ENCODE measurements around the gene UBE2L6. TPM values are rescaled to one million over a fixed set of nuclear protein-coding genes. Genes with fewer than 3 reads are reported as not detected.

Gene UBE2L6
- polyA plus RNA-seq, 1 donor from 2014 or later = 88.0 TPM

DNA sequence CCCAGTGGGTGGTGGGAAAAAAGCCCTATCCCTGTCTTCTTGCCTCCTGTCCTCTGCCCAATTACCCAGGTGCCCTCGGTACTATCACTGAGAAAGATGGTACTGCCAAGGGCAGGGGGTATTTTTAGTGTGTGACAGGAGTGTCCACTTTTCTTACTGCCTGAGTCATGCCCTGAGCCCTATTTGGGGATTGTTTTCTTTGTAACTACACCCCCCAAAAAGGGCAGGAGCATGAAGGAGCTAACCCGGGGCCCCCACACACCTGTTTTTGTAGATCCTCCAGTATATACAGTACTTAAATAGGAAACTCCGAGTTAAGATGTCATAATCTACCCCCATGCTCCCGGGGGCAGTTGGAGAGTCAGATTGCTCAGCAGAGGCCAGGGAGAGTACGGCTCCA lies 26.3 kb downstream of the UBE2L6 start:
- H3K9me3 ChIP-seq (ENCODE audit: low read length) = no peaks in the 10 kb centered on the region
- no peak overlapping the region for H2AFZ ChIP-seq (ENCODE audit: low read depth, low read length)
- TF ChIP-seq, protein P1, sequence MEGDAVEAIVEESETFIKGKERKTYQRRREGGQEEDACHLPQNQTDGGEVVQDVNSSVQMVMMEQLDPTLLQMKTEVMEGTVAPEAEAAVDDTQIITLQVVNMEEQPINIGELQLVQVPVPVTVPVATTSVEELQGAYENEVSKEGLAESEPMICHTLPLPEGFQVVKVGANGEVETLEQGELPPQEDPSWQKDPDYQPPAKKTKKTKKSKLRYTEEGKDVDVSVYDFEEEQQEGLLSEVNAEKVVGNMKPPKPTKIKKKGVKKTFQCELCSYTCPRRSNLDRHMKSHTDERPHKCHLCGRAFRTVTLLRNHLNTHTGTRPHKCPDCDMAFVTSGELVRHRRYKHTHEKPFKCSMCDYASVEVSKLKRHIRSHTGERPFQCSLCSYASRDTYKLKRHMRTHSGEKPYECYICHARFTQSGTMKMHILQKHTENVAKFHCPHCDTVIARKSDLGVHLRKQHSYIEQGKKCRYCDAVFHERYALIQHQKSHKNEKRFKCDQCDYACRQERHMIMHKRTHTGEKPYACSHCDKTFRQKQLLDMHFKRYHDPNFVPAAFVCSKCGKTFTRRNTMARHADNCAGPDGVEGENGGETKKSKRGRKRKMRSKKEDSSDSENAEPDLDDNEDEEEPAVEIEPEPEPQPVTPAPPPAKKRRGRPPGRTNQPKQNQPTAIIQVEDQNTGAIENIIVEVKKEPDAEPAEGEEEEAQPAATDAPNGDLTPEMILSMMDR (IDR thresholded peaks at IDR 0.05; ENCODE audit: poor library complexity, severe bottlenecking) = no peak
- no peak for TF ChIP-seq RAD21 (conservative IDR thresholded peaks at IDR 0.05)
- no peak for TF ChIP-seq SMC3 (conservative IDR thresholded peaks at IDR 0.05; ENCODE audit: poor library complexity)
- no peak for TF ChIP-seq MXI1 (conservative IDR thresholded peaks at IDR 0.05; ENCODE audit: poor library complexity, severe bottlenecking)
- no peak for TF ChIP-seq TAF1 (IDR thresholded peaks at IDR 0.05; ENCODE audit: low read depth)
- no peak for TF ChIP-seq EZH2 (IDR thresholded peaks at IDR 0.05; ENCODE audit: borderline replicate concordance, insufficient read depth, low read length, poor library complexity, severe bottlenecking)
- TF ChIP-seq POLR2AphosphoS5 (IDR thresholded peaks at IDR 0.05) = no peak
- no peak for TF ChIP-seq EP300 (conservative IDR thresholded peaks at IDR 0.05; ENCODE audit: poor library complexity, severe bottlenecking)
- TF ChIP-seq, protein P2, sequence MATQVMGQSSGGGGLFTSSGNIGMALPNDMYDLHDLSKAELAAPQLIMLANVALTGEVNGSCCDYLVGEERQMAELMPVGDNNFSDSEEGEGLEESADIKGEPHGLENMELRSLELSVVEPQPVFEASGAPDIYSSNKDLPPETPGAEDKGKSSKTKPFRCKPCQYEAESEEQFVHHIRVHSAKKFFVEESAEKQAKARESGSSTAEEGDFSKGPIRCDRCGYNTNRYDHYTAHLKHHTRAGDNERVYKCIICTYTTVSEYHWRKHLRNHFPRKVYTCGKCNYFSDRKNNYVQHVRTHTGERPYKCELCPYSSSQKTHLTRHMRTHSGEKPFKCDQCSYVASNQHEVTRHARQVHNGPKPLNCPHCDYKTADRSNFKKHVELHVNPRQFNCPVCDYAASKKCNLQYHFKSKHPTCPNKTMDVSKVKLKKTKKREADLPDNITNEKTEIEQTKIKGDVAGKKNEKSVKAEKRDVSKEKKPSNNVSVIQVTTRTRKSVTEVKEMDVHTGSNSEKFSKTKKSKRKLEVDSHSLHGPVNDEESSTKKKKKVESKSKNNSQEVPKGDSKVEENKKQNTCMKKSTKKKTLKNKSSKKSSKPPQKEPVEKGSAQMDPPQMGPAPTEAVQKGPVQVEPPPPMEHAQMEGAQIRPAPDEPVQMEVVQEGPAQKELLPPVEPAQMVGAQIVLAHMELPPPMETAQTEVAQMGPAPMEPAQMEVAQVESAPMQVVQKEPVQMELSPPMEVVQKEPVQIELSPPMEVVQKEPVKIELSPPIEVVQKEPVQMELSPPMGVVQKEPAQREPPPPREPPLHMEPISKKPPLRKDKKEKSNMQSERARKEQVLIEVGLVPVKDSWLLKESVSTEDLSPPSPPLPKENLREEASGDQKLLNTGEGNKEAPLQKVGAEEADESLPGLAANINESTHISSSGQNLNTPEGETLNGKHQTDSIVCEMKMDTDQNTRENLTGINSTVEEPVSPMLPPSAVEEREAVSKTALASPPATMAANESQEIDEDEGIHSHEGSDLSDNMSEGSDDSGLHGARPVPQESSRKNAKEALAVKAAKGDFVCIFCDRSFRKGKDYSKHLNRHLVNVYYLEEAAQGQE (IDR thresholded peaks at IDR 0.05; ENCODE audit: borderline replicate concordance) = no peak
- H3K27ac ChIP-seq (ENCODE audit: low read length) = no peak overlapping the region
- H4K20me1 ChIP-seq (ENCODE audit: insufficient read depth) = no peaks in the 10 kb centered on the region
- no peaks in the 10 kb centered on the region for H3K79me2 ChIP-seq (replicated peaks; ENCODE audit: insufficient read depth, low read length)
- H3K36me3 ChIP-seq (ENCODE audit: insufficient read depth, low read length) = no peaks in the 10 kb centered on the region
- H3K9me2 ChIP-seq (ENCODE audit: insufficient read depth, low read length) = no peaks in the 10 kb centered on the region
- H3K27me3 ChIP-seq (ENCODE audit: insufficient read depth, low read depth, low read length) = no peaks in the 10 kb centered on the region
- H3K4me2 ChIP-seq (ENCODE audit: low read length) = no peak overlapping the region
- H3K9ac ChIP-seq (ENCODE audit: low read length) = no peak overlapping the region
- H3F3A ChIP-seq (ENCODE audit: insufficient read depth, low read length, poor library complexity, severe bottlenecking) = no peaks in the 10 kb centered on the region
- no peak overlapping the region for H3K4me3 ChIP-seq (ENCODE audit: low read length)

DNA sequence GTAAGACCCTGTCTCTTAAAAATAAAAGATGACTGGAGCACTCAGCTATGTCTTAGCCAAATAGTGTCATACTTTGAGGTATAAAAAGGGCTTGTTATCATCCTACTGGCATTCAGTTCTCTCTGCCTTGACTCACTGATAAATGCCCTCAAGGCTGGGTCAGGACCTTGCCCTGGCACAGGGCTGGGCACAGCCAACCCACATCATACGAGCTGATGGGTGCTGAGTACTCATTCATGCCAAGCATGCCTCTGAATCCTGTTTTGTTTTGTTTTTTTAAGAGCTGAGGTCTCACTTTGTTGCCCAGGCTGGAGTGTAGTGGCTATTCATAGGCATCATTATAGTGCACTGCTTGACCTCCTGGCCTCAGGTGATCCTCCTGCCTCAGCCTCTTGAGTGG lies 28.1 kb downstream of the UBE2L6 start:
- H4K20me1 ChIP-seq (ENCODE audit: insufficient read depth) = no peaks in the 10 kb centered on the region
- no peak overlapping the region for H3K4me3 ChIP-seq (ENCODE audit: low read length)
- H3K79me2 ChIP-seq (replicated peaks; ENCODE audit: insufficient read depth, low read length) = no peaks in the 10 kb centered on the region
- H2AFZ ChIP-seq (ENCODE audit: low read depth, low read length) = no peak overlapping the region
- H3F3A ChIP-seq (ENCODE audit: insufficient read depth, low read length, poor library complexity, severe bottlenecking) = no peaks in the 10 kb centered on the region
- H3K9ac ChIP-seq (ENCODE audit: low read length) = no peak overlapping the region
- no peaks in the 10 kb centered on the region for H3K9me3 ChIP-seq (ENCODE audit: low read length)
- no peak overlapping the region for H3K27ac ChIP-seq (ENCODE audit: low read length)
- TF ChIP-seq POLR2AphosphoS5 (IDR thresholded peaks at IDR 0.05) (no peak), RAD21 (conservative IDR thresholded peaks at IDR 0.05) (no peak), TAF1 (IDR thresholded peaks at IDR 0.05; ENCODE audit: low read depth) (no peak), EP300 (conservative IDR thresholded peaks at IDR 0.05; ENCODE audit: poor library complexity, severe bottlenecking) (no peak), EZH2 (IDR thresholded peaks at IDR 0.05; ENCODE audit: borderline replicate concordance, insufficient read depth, low read length, poor library complexity, severe bottlenecking) (no peak), SMC3 (conservative IDR thresholded peaks at IDR 0.05; ENCODE audit: poor library complexity) (no peak), MXI1 (conservative IDR thresholded peaks at IDR 0.05; ENCODE audit: poor library complexity, severe bottlenecking) (no peak)
- TF ChIP-seq, protein P1 (IDR thresholded peaks at IDR 0.05; ENCODE audit: poor library complexity, severe bottlenecking) = no peak
- TF ChIP-seq, protein P2 (IDR thresholded peaks at IDR 0.05; ENCODE audit: borderline replicate concordance) = no peak
- no peaks in the 10 kb centered on the region for H3K36me3 ChIP-seq (ENCODE audit: insufficient read depth, low read length)
- H3K4me2 ChIP-seq (ENCODE audit: low read length) = no peak overlapping the region
- no peaks in the 10 kb centered on the region for H3K9me2 ChIP-seq (ENCODE audit: insufficient read depth, low read length)
- H3K27me3 ChIP-seq (ENCODE audit: insufficient read depth, low read depth, low read length) = no peaks in the 10 kb centered on the region

Measured in neural cell (in vitro differentiated cells).